Measurements from ENCODE around the gene AP4B1. TPM values are rescaled to one million over a fixed set of nuclear protein-coding genes. Genes with fewer than 3 reads are reported as not detected.
"Not testable (repeated sequence)": the region's sequence is repeated elsewhere in the genome, so short reads cannot be mapped to it uniquely, and the experiment has no call there.

Gene AP4B1
- total RNA-seq: 21.5 TPM

DNA sequence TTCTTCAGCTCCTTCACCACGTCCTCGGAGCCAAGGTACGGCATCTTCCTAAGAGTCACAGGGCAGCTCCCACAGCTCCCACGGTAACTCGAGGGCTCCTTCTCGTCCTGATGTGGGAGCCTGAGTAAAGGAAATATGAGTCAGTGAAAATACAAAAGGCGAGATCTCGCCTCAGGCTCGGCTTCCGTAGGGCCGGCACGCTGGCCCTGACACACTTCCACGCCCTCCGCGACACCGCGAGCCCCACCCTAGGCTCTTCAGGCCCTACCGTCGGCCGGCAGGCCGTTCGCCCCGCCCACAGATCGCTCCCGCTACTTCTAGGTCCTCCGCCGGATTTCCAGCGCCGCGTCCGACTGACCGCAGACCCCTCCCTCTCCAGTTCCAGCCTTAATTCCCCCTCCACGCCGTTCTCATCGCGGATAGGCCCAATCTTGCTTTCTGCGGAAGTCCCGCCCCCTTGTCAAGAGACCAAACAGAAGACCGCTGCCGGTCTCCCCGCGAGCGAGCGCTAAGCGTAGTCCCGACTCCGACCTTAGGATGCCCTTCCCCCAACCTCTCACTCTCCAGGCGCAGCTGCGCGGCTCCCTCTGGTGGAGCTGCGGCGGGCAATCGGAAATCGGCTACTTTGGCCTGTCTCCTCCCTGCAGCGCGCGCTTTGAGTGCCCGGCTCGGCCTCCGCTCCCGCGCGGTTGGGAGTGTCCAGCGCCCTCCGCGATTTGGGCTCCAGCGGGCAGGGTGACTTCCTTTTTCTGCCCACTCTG lies at the start of gene AP4B1, which contains the start of gene DCLRE1B:
Gene AP4B1 (minus strand): TSS at position 126 of the 761 bp plus-strand sequence. CDS start 82 bp downstream, at position 44.
Gene DCLRE1B (plus strand): TSS at position 653 of the 761 bp plus-strand sequence. CDS start 261 bp downstream, outside the sequence.
- DNase-seq (ENCODE audit: low spot score): peak; percentile 99

- no peak for DNase-seq (ENCODE audit: low spot score)
Observed at GRCh38 chr1:113951719-113952118, 47.1 kb upstream of the AP4B1 start.

DNA sequence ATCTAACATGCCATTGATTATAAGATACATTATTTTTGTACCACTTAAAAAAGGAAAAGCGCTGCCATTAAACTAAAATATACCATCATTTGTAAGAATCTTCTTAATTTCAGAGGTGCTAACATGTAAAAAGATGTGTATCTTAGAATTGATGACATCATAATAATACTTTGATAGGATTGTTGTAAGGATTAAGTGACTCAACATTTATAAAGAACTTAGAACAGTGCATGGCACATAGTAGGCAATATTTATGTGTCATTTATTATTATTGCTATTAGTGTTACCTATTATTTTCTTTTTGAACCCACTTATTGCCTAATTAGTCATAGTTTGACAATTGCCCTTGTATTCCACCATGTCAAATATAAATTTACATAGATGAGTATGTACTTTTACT lies 46.3 kb upstream of the AP4B1 start:
- DNase-seq (ENCODE audit: low spot score): no peak

GRCh38 chr1:113949007-113949406 lies 44.4 kb upstream of the AP4B1 start:
- no peak for DNase-seq (ENCODE audit: low spot score)

- not testable (repeated sequence) for DNase-seq (ENCODE audit: low spot score)
Observed at GRCh38 chr1:113948151-113948550, 43.6 kb upstream of the AP4B1 start.

DNA sequence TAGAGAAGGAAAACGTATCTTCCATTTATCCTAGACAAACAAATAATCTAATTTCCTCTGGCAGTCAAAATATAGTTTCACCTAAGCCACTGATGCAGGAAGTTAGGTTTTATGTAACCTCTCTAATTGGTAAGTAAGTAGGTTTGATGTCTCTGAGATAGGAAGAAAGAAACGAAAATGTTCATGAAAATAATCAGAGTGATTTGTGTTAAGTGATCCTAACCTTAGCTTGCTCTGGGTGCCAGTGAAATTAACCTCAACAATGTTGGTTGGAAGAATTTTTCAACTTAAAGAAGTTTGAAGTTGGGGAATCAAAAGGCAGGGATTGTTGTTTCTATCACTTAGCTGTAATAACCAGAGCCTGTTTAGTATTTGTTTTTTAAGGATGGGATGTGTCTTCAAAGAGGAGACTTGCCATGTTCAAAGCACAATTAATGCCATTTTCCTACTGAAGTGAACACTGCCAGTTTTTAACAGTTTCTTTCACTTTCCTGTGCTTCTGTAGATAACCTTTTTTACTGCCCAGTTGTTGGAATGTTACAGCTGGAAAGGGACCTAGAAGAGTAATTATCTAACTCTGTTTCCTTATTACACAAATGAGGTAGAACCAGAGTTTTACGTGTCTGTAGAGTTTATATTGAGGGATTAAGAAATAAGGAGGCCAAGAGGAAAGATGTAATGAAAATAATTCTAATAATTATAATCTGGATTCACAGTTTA lies 42.9 kb upstream of the AP4B1 start:
- no peak for DNase-seq (ENCODE audit: low spot score)

GRCh38 chr1:113946678-113947387 lies 42.2 kb upstream of the AP4B1 start:
- no peak for DNase-seq (ENCODE audit: low spot score)

GRCh38 chr1:113946112-113946511 lies 41.5 kb upstream of the AP4B1 start:
- DNase-seq (ENCODE audit: low spot score): no peak

- DNase-seq (ENCODE audit: low spot score): no peak
Observed at GRCh38 chr1:113945329-113945728, 40.7 kb upstream of the AP4B1 start.

DNA sequence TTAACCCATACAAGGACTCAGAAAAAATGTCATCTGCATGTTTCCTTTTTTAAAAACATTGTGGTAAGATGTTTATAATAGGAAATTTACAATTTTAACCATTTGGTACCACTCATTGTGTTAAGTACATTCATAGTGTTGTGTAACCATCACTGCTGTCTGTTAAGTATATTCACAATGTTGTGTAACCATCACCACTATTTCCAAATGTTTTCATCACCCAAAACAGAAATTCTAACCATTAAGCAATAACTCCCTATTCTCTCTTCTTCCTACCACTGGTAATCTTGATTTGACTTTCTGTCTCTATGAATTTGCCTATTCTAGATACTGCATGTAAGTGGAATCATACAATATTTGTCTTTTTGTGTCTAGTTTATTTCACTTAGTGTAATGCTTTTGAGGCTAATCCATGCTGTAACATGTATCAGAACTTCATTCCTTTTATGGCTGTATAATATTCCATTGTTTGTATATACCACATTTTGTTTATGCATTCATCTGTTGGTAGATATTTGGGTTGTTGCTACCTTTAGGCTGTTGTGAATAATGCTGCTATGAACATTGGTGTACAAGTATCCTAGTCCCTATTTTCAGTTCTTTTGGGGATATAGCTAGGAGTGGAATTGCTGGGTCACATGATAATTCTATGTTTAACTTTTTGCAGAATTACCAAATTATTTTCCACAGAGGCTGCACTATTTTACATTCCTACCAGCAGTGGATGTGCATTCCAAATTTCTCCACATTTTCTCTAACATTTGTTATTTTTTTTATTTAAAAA lies 38.6 kb upstream of the AP4B1 start:
- DNase-seq (ENCODE audit: low spot score): no peak

GRCh38 chr1:113942527-113942926 lies 37.9 kb upstream of the AP4B1 start:
- DNase-seq (ENCODE audit: low spot score): no peak

DNA sequence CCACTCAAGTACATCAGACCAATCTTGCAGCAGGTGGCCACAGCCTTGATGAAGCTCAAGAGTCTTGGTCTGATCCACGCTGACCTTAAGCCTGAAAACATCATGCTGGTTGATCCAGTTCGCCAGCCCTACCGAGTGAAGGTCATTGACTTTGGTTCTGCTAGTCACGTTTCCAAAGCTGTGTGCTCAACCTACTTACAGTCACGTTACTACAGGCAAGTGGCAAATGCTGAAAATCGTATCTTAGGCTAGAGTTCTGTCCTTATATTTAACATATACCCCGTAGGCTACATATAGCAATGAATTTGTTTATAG lies 36.6 kb upstream of the AP4B1 start:
- DNase-seq (ENCODE audit: low spot score): no peak

GRCh38 chr1:113940365-113941244 lies 36.0 kb upstream of the AP4B1 start:
- DNase-seq (ENCODE audit: low spot score): no peak

DNA sequence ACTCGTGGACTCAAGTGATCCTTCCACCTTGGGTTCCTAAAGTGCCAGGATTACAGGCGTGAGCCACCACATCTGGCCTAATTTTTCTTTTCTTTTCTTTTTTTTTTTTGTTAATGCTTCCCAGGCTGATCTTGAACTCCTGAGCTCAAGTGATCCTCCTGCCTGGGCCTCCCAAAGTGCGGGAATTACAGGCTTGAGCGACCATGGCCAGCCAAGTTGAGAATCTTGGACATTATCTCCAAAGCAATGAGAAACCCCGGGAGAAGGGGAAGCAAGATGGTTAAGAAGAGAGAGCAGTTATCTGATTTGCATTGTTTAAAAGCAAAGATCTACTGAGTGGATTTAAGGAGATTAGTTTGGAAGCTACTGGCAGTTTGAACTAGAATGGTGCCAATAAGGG lies 33.6 kb upstream of the AP4B1 start:
- DNase-seq (ENCODE audit: low spot score): no peak

- DNase-seq (ENCODE audit: low spot score): no peak
Observed at GRCh38 chr1:113937146-113937545, 32.5 kb upstream of the AP4B1 start.

GRCh38 chr1:113935970-113936369 lies 31.4 kb upstream of the AP4B1 start:
- no peak for DNase-seq (ENCODE audit: low spot score)

DNA sequence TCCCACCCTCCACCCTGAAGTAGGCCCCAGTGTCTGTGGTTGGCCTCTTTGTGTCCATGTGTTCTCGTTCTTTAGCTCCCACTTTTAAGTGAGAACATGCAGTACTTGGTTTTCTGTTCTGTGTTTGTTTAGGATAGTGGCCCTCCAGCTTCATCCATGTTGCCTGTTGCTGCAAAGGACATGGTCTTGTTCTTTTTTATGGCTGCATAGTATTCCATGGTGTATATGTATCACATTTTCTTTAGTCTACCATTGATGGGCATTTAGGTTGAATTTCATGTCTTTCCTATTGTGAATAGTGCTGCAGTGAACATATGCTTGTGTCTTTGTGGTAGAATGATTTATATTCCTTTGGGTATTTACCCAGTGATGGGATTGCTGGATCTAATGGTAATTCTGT lies 30.6 kb upstream of the AP4B1 start:
- DNase-seq (ENCODE audit: low spot score): no peak

- DNase-seq (ENCODE audit: low spot score): no peak
Observed at GRCh38 chr1:113934511-113935055, 30.0 kb upstream of the AP4B1 start.

- DNase-seq (ENCODE audit: low spot score): no peak
Observed at GRCh38 chr1:113934006-113934405, 29.4 kb upstream of the AP4B1 start.

DNA sequence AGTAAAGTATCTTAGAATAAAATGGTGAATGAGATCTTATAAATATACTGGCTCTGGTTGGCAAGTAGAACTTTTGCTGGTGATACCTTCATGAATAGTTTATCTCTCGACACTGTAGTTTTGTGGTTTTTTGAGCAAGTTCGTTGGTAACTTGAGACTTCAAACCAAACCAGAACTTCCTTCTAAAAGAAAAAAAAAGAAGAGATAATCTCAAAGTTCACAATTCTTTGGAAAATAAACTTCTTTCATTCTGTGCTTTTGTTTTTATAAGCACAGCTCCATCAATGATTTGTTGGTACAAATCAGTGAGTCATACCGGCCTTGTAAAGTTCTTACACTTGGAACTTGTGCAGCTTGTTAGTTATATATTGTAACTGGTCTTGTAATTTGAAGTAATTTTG lies 26.9 kb upstream of the AP4B1 start:
- no peak for DNase-seq (ENCODE audit: low spot score)
